SK-N-MC (cell line): ENCODE measurements around the gene VASH1.

ENCODE experiments used
- DNase-seq: peaks from one replicate; pipeline ENCODE4 v3.0.0-alpha.2; 2011; ENCODE audit warnings: low read depth, low spot score
- H3K27ac ChIP-seq: fragments of 200-600 bp; sonication (generic); 2 replicates; pipeline ENCODE4 v1.5.1; 2016; ENCODE audit warnings: mixed run types
- H3K36me3 ChIP-seq: fragments of 200-600 bp; sonication (generic); 2 replicates; pipeline ENCODE4 v1.6.1; 2017; ENCODE audit warnings: antibody characterized with exemption, low read length, mixed read lengths; ENCODE audit not compliant: insufficient read depth
- H3K4me3 ChIP-seq: fragments of 200-600 bp; sonication (generic); 2 replicates; pipeline ENCODE4 v1.5.1; 2016
- H3K9ac ChIP-seq: fragments of 200-600 bp; sonication (generic); 2 replicates; pipeline ENCODE4 v1.8.0; 2017; ENCODE audit warnings: mixed run types, mixed read lengths; ENCODE audit not compliant: insufficient read length
- H3K9me3 ChIP-seq: fragments of 200-600 bp; sonication (generic); 2 replicates; pipeline ENCODE4 v1.6.1; 2017; ENCODE audit warnings: low read depth, mild to moderate bottlenecking, antibody characterized with exemption, low read length, moderate library complexity, mixed read lengths
- EZH2 ChIP-seq: fragments of 200-600 bp; sonication (generic); IDR thresholded peaks from one replicate; pipeline ENCODE4 v1.6.1; 2017; ENCODE audit warnings: antibody characterized with exemption
- FOXP2 ChIP-seq: optimal IDR thresholded peaks from 2 replicates; pipeline ENCODE3; 2011; ENCODE audit warnings: mild to moderate bottlenecking, moderate library complexity; ENCODE audit not compliant: insufficient read depth; ENCODE audit errors: extremely low read length, control extremely low read depth
- POLR2AphosphoS5 ChIP-seq: IDR thresholded peaks from 2 replicates; pipeline ENCODE4 v1.6.1; 2012; ENCODE audit warnings: mild to moderate bottlenecking, low read depth, low read length, borderline replicate concordance

Gene VASH1

GRCh38 chr14:76782885-76783566 lies 21.8 kb downstream of the VASH1 start:
- no peak for TF ChIP-seq POLR2AphosphoS5
- no peak for TF ChIP-seq EZH2
- no peak for TF ChIP-seq FOXP2
- Histone ChIP-seq H3K9me3 (no peaks in the 10 kb centered on the region), H3K27ac (no peak overlapping the region), H3K4me3 (no peak overlapping the region), H3K36me3 (no peaks in the 10 kb centered on the region; the same call in 1 of the 2 replicates), H3K9ac (no peak overlapping the region)
- no peak for DNase-seq

- H3K27ac ChIP-seq = no peak overlapping the region
- TF ChIP-seq EZH2 (no peak), POLR2AphosphoS5 (no peak)
- DNase-seq = no peak
- no peak overlapping the region for H3K9ac ChIP-seq
- peaks cover 5% of the 10 kb centered on the region; the same call in 1 of the 2 replicates for H3K36me3 ChIP-seq
- H3K9me3 ChIP-seq = no peaks in the 10 kb centered on the region
- no peak overlapping the region for H3K4me3 ChIP-seq
Measured at GRCh38 chr14:76784266-76784874, 23.1 kb downstream of the VASH1 start.

GRCh38 chr14:76784881-76785280 lies 23.6 kb downstream of the VASH1 start:
- no peak overlapping the region for H3K27ac ChIP-seq
- H3K36me3 ChIP-seq = peaks cover 6% of the 10 kb centered on the region; the same call in 1 of the 2 replicates
- peak; percentile 10 for DNase-seq
- H3K9me3 ChIP-seq = no peaks in the 10 kb centered on the region
- H3K4me3 ChIP-seq = no peak overlapping the region
- H3K9ac ChIP-seq = no peak overlapping the region
- TF ChIP-seq FOXP2 = no peak
- no peak for TF ChIP-seq EZH2
- TF ChIP-seq POLR2AphosphoS5 = no peak

- no peak overlapping the region for H3K4me3 ChIP-seq
- H3K36me3 ChIP-seq = peaks cover 24% of the 10 kb centered on the region
- no peaks in the 10 kb centered on the region for H3K9me3 ChIP-seq
- TF ChIP-seq FOXP2 = no peak
- no peak for TF ChIP-seq POLR2AphosphoS5
- no peak for TF ChIP-seq EZH2
- no peak overlapping the region for H3K27ac ChIP-seq
- DNase-seq = no peak
- no peak overlapping the region for H3K9ac ChIP-seq
Measured at GRCh38 chr14:76786601-76787000, 25.3 kb downstream of the VASH1 start.

GRCh38 chr14:76792422-76792821 lies 31.2 kb downstream of the VASH1 start:
- TF ChIP-seq POLR2AphosphoS5 (no peak), EZH2 (no peak), FOXP2 (no peak)
- no peaks in the 10 kb centered on the region for H3K9me3 ChIP-seq
- H3K27ac ChIP-seq = no peak overlapping the region
- no peak overlapping the region for H3K4me3 ChIP-seq
- DNase-seq = no peak
- H3K9ac ChIP-seq = no peak overlapping the region
- peaks cover 45% of the 10 kb centered on the region for H3K36me3 ChIP-seq

- H3K4me3 ChIP-seq = no peak overlapping the region
- no peak for TF ChIP-seq POLR2AphosphoS5
- TF ChIP-seq FOXP2 = no peak
- no peak for TF ChIP-seq EZH2
- peaks cover 49% of the 10 kb centered on the region for H3K36me3 ChIP-seq
- H3K9me3 ChIP-seq = no peaks in the 10 kb centered on the region
- DNase-seq = no peak
- H3K27ac ChIP-seq = no peak overlapping the region
- H3K9ac ChIP-seq = no peak overlapping the region
Measured at GRCh38 chr14:76793324-76793723, 32.1 kb downstream of the VASH1 start.

DNA sequence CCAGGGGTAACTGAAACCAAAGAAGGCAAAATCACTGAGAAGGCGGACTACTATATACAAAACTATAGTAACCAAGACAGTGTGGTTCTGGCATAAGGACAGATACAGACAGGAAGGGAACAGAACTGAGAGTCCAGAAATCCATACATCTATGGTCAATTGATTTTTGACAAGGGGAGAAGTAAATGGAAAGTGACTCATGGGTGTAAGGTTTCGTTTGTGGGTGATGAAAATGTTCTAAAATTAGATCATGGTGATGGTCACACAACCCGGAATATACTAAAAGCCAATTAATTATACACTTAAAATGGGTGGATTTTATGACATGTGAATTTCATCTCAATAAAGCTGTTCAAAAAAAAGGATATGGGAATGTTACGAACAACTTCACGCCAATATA lies 32.7 kb downstream of the VASH1 start:
- no peak for TF ChIP-seq EZH2
- TF ChIP-seq POLR2AphosphoS5 = no peak
- no peak for TF ChIP-seq FOXP2
- no peak for DNase-seq
- Histone ChIP-seq H3K4me3 (no peak overlapping the region), H3K9me3 (no peaks in the 10 kb centered on the region), H3K27ac (no peak overlapping the region), H3K9ac (no peak overlapping the region), H3K36me3 (peaks cover 48% of the 10 kb centered on the region)

DNA sequence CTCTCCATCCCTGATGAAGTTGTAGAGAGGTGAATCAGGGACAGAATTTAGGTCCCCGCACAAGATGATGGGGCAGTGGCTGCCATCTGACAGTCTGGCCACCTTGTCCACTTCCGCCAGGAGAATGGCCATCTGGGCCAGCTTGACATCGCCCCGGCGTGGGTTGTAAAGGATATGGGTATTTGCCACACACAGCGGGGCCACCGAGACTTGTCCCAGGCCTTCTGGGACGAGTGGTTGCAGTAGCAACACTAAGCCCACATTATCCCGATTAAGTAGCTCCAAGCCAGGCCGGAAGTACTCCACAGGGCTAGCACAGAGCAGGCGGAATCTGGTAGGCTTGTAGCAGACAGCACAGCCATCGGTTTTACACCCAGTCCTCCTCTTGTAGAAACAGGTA lies 45.2 kb downstream of the VASH1 start:
- peaks cover 46% of the 10 kb centered on the region for H3K36me3 ChIP-seq
- no peak overlapping the region for H3K27ac ChIP-seq
- DNase-seq = no peak
- no peak overlapping the region for H3K9ac ChIP-seq
- H3K9me3 ChIP-seq = no peaks in the 10 kb centered on the region
- H3K4me3 ChIP-seq = no peak overlapping the region
- TF ChIP-seq FOXP2 (no peak), EZH2 (no peak), POLR2AphosphoS5 (no peak)
